ENCODE measurements around the gene SF3B1.

GRCh38 chr2:197353393-197354168 lies 81.2 kb downstream of the SF3B1 start:
- no peak for TF ChIP-seq CTCF (IDR thresholded peaks at IDR 0.05)
- TF ChIP-seq EZH2 (IDR thresholded peaks at IDR 0.05; ENCODE audit: borderline replicate concordance, insufficient read depth, low read depth, low read length, poor library complexity, severe bottlenecking), result no peak
